GM12878 (cell line): ENCODE results near the gene CAVIN4. TPM values are rescaled to one million over a fixed set of nuclear protein-coding genes. Genes with fewer than 3 reads are reported as not detected.

Experiments used
- ATAC-seq: fragments of 200-7000 bp; cut with Tn5 transposase; 3 replicates; pipeline ENCODE4 v1.9.1; 2020; ENCODE audit warnings: mild to moderate bottlenecking, moderate library complexity
- BruUV-seq: library from RNA; stranded (reverse); fragments of 400-500 nt; replicated peaks from 2 replicates; lab custom pipeline; 2021; lab: Mats Ljungman, UMichigan
- CTCF ChIA-PET: fragments of 300-600 bp; sonication (Branson Sonifier 250); formaldehyde crosslinking; extraction: SDS; loops from one replicate; lab custom pipeline; 2021; ENCODE audit warnings: inconsistent platforms; lab: Yijun Ruan, JAX
- POLR2A ChIA-PET: fragments of 350-600 bp; formaldehyde crosslinking; extraction: SDS; loops from one replicate; lab custom pipeline; 2021; ENCODE audit warnings: inconsistent platforms; lab: Charles Lee
- RAD21 ChIA-PET: fragments of 300-600 bp; sonication (Branson Sonifier 250); formaldehyde crosslinking; loops from one replicate; lab custom pipeline; 2023; ENCODE audit warnings: antibody characterized with exemption; ENCODE audit not compliant: unreplicated experiment; lab: Charles Lee
- SMC1A ChIA-PET: fragments of 300-600 bp; sonication (Branson Sonifier 250); formaldehyde crosslinking; loops from one replicate; lab custom pipeline; 2023; ENCODE audit not compliant: unreplicated experiment, uncharacterized antibody; lab: Charles Lee
- DNase-seq: peaks from one replicate; pipeline ENCODE4 v3.0.0-alpha.2; 2011; ENCODE audit warnings: low read depth, low spot score
- FAIRE-seq: peaks from 3 replicates; lab custom pipeline; 2011; peaks lifted over from hg19 to GRCh38; lab: Jason Lieb, UNC
- H2AFZ ChIP-seq: 2 replicates; pipeline ENCODE4 v1.6.0; 2011; ENCODE audit warnings: low read depth, low read length, control low read depth; ENCODE audit not compliant: control insufficient read depth
- H3K27ac ChIP-seq: 2 replicates; pipeline ENCODE4 v1.5.1; 2011; ENCODE audit warnings: control low read depth; ENCODE audit not compliant: control insufficient read depth, insufficient read depth
- H3K27me3 ChIP-seq, 2 experiments: replicated peaks in 1 of 2; 2 replicates each; pipeline versions ENCODE4 v1.6.0 to v1.6.1; 2011; ENCODE audit warnings: low read length in 1 of 2; ENCODE audit not compliant: control insufficient read depth in 2 of 2, insufficient read depth in 2 of 2
- H3K36me3 ChIP-seq, 2 experiments: 2 replicates each; pipeline ENCODE4 v1.5.1; 2011; ENCODE audit warnings: low read length in 1 of 2; ENCODE audit not compliant: control insufficient read depth in 2 of 2, insufficient read depth in 2 of 2
- H3K4me1 ChIP-seq: 2 replicates; pipeline ENCODE4 v1.6.1; 2011; ENCODE audit warnings: mild to moderate bottlenecking, low read length, moderate library complexity, mixed read lengths; ENCODE audit not compliant: control insufficient read depth, insufficient read depth
- H3K4me2 ChIP-seq: 2 replicates; pipeline ENCODE4 v1.6.0; 2011; ENCODE audit warnings: control low read depth; ENCODE audit not compliant: control insufficient read depth, insufficient read depth
- H3K4me3 ChIP-seq: fragments of 200-600 bp; sonication (generic); 2 replicates; pipeline ENCODE4 v1.5.1; 2016
- H3K79me2 ChIP-seq: 2 replicates; pipeline ENCODE4 v1.6.0; 2011; ENCODE audit warnings: low read length; ENCODE audit not compliant: control insufficient read depth, insufficient read depth
- H3K9ac ChIP-seq: 2 replicates; pipeline ENCODE4 v1.8.0; 2011; ENCODE audit warnings: low read length, control low read depth, mixed read lengths; ENCODE audit not compliant: control insufficient read depth, insufficient read depth
- H3K9me3 ChIP-seq: replicated peaks from 3 replicates; pipeline ENCODE4 v1.5.1; 2011; ENCODE audit warnings: mild to moderate bottlenecking, low read length; ENCODE audit not compliant: control insufficient read depth, insufficient read depth
- H4K20me1 ChIP-seq: 2 replicates; pipeline ENCODE4 v1.6.0; 2011; ENCODE audit not compliant: control insufficient read depth, insufficient read depth
- BMI1 ChIP-seq: fragments of 450-650 bp; IDR thresholded peaks from 2 replicates; pipeline ENCODE4 v1.6.1; 2016; ENCODE audit warnings: mild to moderate bottlenecking, moderate library complexity, borderline replicate concordance
- CHD2 ChIP-seq: IDR thresholded peaks from 2 replicates; pipeline ENCODE4 v1.6.1; 2011; ENCODE audit warnings: low read depth, low read length, improper control_type of control experiment, borderline replicate concordance
- CUX1 ChIP-seq: IDR thresholded peaks from 2 replicates; pipeline ENCODE4 v1.6.1; 2012; ENCODE audit warnings: improper control_type of control experiment, low read depth, low read length; ENCODE audit not compliant: insufficient replicate concordance
- EED ChIP-seq: sonication (generic); IDR thresholded peaks from 2 replicates; pipeline ENCODE4 v1.6.1; 2016; ENCODE audit warnings: antibody characterized with exemption, low read depth
- ETV6 ChIP-seq, 2 experiments: fragments of 450-650 bp in 1 of 2; IDR thresholded peaks in 1 of 2; conservative IDR thresholded peaks in 1 of 2; 2 replicates each; pipeline ENCODE4 v1.6.1; 2014; ENCODE audit warnings: antibody characterized with exemption in 1 of 2, borderline replicate concordance in 1 of 2, low read depth in 1 of 2, mild to moderate bottlenecking in 1 of 2, moderate library complexity in 1 of 2
- FOS ChIP-seq: IDR thresholded peaks from 3 replicates; pipeline ENCODE4 v1.6.1; 2011; ENCODE audit warnings: borderline replicate concordance; ENCODE audit not compliant: insufficient read length; ENCODE audit errors: extremely low read depth
- MYB ChIP-seq: fragments of 150-350 bp; IDR thresholded peaks from 2 replicates; pipeline ENCODE4 v1.6.1; 2014; ENCODE audit warnings: mild to moderate bottlenecking, low read depth, low read length, borderline replicate concordance
- NR2F1 ChIP-seq: fragments of 450-650 bp; conservative IDR thresholded peaks from 2 replicates; pipeline ENCODE4 v1.6.1; 2017; ENCODE audit warnings: mild to moderate bottlenecking
- NRF1 ChIP-seq: conservative IDR thresholded peaks from 2 replicates; pipeline ENCODE4 v1.6.1; 2011; ENCODE audit warnings: mild to moderate bottlenecking, low read depth, low read length, improper control_type of control experiment
- REST ChIP-seq: IDR thresholded peaks from 2 replicates; pipeline ENCODE4 v1.6.1; 2012; ENCODE audit warnings: mild to moderate bottlenecking, low read depth, low read length
- RUNX3 ChIP-seq: IDR thresholded peaks from 2 replicates; pipeline ENCODE4 v1.6.1; 2012; ENCODE audit warnings: low read length, inconsistent platforms
- ZZZ3 ChIP-seq: IDR thresholded peaks from 2 replicates; pipeline ENCODE4 v1.6.1; 2011; ENCODE audit warnings: low read depth; ENCODE audit not compliant: control insufficient read depth, insufficient read length
- WGBS: methylation state at CpG from one replicate; pipeline ENCODE4 v1.1.6; 2016; ENCODE audit warnings: low lambda C conversion rate; ENCODE audit not compliant: insufficient replicate concordance, insufficient coverage; ENCODE audit errors: missing lambda C conversion rate; 5-methylcytosine and 5-hydroxymethylcytosine counted together
- in situ Hi-C: fragments of 300-500 bp; cut with MboI; formaldehyde crosslinking; loops from 9 replicates; pipeline ENCODE4 v1.14.3; 2018; ENCODE audit warnings: mixed read lengths
- intact Hi-C: fragments of 100-400 bp; cut with micrococcal nuclease; formaldehyde crosslinking; loops from one replicate; pipeline ENCODE4 v1.14.2; 2022; ENCODE audit not compliant: unreplicated experiment
- polyA plus RNA-seq, 11 experiments: library from polyadenylated mRNA; depleted of rRNA in 4 of 11; unstranded in 6 of 11; stranded (reverse) in 5 of 11; fragments of >200 nt; fragmentation: Nextera tagmentation in 4 of 11; fragmentation: Illumina TruSeq in 1 of 11; extraction: Ambion mirVana in 4 of 11; extraction: Trizol in 1 of 11; gene quantifications; 1 replicate in 1 of 11; 2 replicates in 10 of 11; pipeline versions ENCODE4 v1.2.1 to v1.2.3, GENCODE V29; 2011 to 2016; ENCODE audit warnings: inconsistent platforms in 2 of 11, missing spikeins in 2 of 11, low read depth in 1 of 11
- total RNA-seq, 4 experiments: library from RNA; depleted of rRNA in 3 of 4; stranded (reverse); fragments of >200 nt in 3 of 4; fragmentation: Illumina TruSeq in 1 of 4; extraction: Trizol in 1 of 4; gene quantifications; 2 replicates each; pipeline versions ENCODE4 v1.2.1 to v1.2.3, GENCODE V29; 2013 to 2021
- TF ChIP-seq, protein P1 (sequence below): fragments of 450-650 bp; IDR thresholded peaks from 2 replicates; pipeline ENCODE4 v1.6.1; 2018; ENCODE audit warnings: mild to moderate bottlenecking, low read depth, moderate library complexity; ENCODE audit not compliant: partially characterized antibody

The CAVIN4 gene
- total and polyA plus RNA-seq, 10 of the 15 experiments (the other 5 are each of a cell fraction or from before 2014, with no cell fraction given): 0.04 to 0.13 (median 0.08) TPM; not detected in 3

GRCh38 chr9:100557053-100557452 lies 20.8 kb upstream of the CAVIN4 start:
- Histone ChIP-seq H3K36me3 (no peaks in the 10 kb centered on the region), H3K4me1 (peaks cover 8% of the 10 kb centered on the region), H3K4me3 (no peak overlapping the region), H3K9ac (no peak overlapping the region), H2AFZ (no peak overlapping the region), H3K9me3 (no peaks in the 10 kb centered on the region), H4K20me1 (no peaks in the 10 kb centered on the region), H3K4me2 (no peak overlapping the region), H3K27ac (no peak overlapping the region), H3K27me3 (no peaks in the 10 kb centered on the region), H3K79me2 (no peaks in the 10 kb centered on the region)
- SMC1A ChIA-PET: interaction anchor here (0.9 to 1.6 kb wide), 2 partner anchors 14 to 22 kb away, joined by 3 read pairs; no protein-coding TSS in a partner anchor
- FAIRE-seq: no peak
- in situ Hi-C loops: no loop called here
- no TSS peak for BruUV-seq
- no peak for ATAC-seq
- 73% methylated on average over 3 of the region's 3 CpGs for WGBS
- CTCF ChIA-PET: no interaction called here
- RAD21 ChIA-PET: no interaction called here
- intact Hi-C loops: no loop called here
- POLR2A ChIA-PET: no interaction called here
- no peak for DNase-seq
- TF ChIP-seq NR2F1 (no peak), FOS (no peak), REST (no peak), CUX1 (no peak), ETV6 (conservative IDR thresholded peaks at IDR 0.05 in 1 of 2, IDR thresholded peaks at IDR 0.05 in 1 of 2; ENCODE audit: borderline replicate concordance in 1 of 2, low read depth in 1 of 2) (no peak), BMI1 (no peak), CHD2 (no peak), ZZZ3 (no peak), EED (no peak), NRF1 (no peak), MYB (no peak), RUNX3 (no peak)
- TF ChIP-seq, protein P1, sequence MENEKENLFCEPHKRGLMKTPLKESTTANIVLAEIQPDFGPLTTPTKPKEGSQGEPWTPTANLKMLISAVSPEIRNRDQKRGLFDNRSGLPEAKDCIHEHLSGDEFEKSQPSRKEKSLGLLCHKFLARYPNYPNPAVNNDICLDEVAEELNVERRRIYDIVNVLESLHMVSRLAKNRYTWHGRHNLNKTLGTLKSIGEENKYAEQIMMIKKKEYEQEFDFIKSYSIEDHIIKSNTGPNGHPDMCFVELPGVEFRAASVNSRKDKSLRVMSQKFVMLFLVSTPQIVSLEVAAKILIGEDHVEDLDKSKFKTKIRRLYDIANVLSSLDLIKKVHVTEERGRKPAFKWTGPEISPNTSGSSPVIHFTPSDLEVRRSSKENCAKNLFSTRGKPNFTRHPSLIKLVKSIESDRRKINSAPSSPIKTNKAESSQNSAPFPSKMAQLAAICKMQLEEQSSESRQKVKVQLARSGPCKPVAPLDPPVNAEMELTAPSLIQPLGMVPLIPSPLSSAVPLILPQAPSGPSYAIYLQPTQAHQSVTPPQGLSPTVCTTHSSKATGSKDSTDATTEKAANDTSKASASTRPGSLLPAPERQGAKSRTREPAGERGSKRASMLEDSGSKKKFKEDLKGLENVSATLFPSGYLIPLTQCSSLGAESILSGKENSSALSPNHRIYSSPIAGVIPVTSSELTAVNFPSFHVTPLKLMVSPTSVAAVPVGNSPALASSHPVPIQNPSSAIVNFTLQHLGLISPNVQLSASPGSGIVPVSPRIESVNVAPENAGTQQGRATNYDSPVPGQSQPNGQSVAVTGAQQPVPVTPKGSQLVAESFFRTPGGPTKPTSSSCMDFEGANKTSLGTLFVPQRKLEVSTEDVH: no peak
